ENCODE data around the gene CNKSR3.
"Not testable (repeated sequence)": the region's sequence is repeated elsewhere in the genome, so short reads cannot be mapped to it uniquely, and the experiment has no call there.

The CNKSR3 gene

GRCh38 chr6:154510144-154510905 lies at the start of gene CNKSR3:
CNKSR3 (minus strand) TSS chr6:154510685; CDS start chr6:154510114, 571 bp downstream.
- peak; percentile 62 for DNase-seq

GRCh38 chr6:154558984-154559383 lies 48.5 kb upstream of the CNKSR3 start:
- no peak for DNase-seq

GRCh38 chr6:154558513-154558912 lies 48.0 kb upstream of the CNKSR3 start:
- no peak for DNase-seq

DNA sequence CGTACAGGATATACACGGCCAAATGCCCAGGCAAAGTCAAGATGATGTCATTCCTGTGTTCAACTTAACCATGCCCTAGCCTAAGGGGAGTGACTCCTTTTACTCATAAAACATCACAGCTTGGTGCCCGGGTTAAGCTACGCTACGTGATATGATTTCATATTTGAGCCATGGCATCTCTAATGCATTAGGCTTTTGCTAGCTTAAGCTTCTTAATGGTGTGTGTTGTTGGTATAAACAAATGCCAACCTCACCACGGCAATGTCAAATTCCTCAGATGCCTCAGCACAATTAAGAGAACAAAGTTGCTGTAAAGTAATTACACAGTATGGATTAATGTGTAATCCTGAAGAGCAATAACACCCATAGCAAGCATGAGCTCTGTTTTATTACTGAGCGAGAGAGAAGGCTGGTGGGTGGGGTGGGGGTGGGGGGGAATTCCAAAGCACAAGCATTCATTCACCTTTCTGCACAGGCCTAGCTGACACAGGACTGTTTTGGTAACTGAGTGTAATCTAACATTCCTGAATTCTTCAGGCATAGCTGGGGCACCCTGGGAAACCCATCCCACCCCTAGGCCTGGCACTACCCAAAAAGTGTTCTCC lies 44.7 kb upstream of the CNKSR3 start:
- no peak for DNase-seq

DNA sequence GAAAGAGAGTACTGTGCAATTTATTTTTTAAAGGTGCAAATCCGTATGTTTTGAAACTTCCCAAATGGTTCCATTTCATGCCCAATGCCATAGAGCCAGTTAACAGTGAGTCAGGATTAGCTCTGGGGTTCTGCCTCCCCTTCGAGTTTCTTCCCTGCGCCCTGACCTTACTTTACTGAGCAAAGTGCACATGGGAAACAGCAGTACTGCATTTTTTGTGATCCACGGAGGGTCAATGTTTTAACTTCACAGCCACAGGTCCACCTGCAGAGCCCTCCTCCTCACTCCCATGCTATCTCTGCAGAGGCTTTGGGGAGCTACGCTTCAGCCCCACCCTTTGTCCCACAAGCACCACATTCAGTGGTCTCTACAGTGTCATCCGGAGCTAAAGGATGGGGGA lies 44.0 kb upstream of the CNKSR3 start:
- no peak for DNase-seq

DNA sequence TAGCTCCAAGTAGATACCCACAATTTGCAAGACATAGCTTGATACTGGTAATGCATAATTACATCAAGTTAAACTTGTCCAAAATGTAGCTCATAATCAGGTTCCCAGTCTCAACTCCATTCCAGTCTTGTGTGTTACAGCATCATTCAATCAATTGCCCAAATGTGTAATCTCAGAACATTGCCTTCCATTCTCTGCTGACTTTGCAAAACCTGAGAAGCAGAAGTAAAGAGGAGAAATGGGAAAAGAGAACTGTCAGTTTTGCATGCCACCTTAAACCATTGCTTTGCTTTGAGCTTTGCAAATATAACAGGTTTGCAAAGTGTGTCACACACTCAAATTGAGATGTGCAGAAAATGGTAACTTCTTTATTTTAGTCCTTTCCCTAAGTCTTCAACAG lies 40.3 kb upstream of the CNKSR3 start:
- DNase-seq, result no peak

- DNase-seq, result no peak
Measured at GRCh38 chr6:154549179-154549578, 38.7 kb upstream of the CNKSR3 start.

- DNase-seq, result no peak
Measured at GRCh38 chr6:154548130-154548830, 37.8 kb upstream of the CNKSR3 start.

DNA sequence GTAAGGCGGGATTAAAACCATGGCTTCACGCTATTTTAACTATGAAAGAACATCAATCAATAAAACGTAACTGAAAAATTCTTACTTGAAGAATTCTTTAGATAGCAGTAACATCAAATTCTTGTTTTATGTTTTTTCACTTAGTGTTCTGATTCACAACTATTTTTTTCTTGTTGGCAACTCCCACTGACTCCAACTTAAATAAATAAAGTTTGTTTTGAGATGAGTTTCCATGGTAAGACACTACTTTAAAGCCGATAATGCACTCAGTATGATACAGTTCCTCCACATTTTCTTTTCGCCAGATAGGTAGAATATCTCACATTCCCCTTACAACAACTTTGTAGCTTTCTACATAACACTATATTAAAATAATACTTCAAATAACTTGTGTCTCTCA lies 33.1 kb upstream of the CNKSR3 start:
- no peak for DNase-seq

- no peak for DNase-seq
Measured at GRCh38 chr6:154542747-154543146, 32.3 kb upstream of the CNKSR3 start.

- DNase-seq, result not testable (repeated sequence)
Measured at GRCh38 chr6:154541837-154542236, 31.4 kb upstream of the CNKSR3 start.

DNA sequence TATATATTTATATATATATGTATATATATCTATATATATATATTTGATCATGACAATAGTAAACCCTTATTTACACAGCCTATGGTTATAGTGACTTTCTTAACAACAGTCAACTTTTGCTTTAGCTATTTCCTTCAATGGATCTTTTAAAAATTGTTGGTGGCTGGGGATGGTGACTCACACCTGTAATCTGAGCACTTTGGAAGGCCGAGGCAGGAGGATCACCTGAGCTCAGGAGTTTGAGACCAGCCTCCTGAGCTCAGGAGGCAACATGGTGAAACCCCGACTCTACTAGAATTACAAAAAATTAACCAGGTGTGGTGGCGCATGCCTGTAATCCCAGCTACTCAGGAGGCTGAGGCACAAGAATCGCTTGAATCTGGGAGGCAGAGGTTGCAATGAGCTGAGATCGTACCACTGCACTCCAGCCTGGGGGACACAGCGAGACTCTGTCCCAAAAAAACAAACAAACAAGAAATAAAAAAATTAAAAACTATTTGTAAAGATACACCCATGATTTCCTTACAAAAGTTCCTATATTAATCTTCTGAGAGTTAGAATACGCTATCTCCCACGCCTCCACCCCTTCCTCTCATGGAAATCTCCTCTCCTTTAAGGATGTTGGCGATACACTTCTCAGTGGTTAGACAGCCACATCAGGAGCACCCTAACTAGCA lies 29.2 kb upstream of the CNKSR3 start:
- DNase-seq, result no peak

GRCh38 chr6:154538640-154539191 lies 28.2 kb upstream of the CNKSR3 start:
- DNase-seq, result no peak

DNA sequence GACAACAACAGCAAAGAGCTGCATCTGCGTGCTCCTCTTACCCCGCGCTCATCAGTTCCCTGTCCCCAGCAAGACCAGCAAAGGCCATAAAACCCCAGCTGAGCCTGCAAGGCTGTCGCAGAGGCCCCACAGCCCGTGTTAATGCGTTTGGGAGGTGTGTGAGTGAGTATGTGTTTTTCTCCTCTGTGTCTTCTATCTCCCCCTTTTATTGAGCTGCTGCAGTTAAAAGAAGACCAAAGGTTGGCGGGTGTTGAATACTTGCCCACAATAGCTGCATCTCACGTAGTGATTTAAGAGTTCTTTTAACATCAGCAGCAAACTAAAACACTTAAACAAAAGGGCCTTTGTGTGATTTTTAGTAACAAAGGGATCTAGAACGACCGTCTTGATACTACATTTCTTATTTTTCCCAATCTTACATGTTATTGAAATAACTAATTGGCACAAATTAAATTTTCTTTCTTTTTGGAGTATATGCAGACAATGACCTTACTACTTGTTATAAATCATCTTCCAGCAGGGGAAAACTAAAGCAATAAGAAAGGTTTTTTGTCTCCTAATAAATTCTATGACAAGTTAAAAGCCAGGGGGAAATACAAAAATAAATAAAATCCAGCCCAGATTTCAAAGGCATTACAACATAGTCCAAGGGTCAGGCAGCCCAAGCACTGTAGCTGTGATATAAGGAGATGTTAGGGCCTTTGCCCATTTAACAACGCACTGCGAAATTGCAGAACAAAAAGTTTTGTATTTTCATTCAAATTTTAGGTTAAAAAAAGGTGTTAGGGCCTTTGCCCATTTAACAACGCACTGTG lies 27.2 kb upstream of the CNKSR3 start:
- DNase-seq, result no peak

DNA sequence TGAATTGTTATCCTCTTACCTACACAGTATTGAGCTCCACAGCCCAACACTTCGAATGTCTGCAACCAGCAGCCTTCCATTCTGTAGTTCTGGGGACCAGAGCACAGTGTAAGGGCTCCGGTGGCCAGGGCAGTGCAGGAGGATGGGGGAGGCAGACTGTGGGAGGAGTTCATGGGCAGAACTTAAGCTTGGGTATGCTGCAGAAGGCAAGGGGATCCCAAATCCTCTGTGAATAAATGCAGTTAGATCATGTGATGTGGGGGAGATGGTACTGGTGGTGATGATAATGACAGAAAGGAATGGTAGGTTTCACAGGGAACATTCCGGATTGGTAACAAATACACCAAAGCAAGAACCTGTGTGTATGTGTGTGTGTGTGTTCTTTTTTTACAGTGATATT lies 26.5 kb upstream of the CNKSR3 start:
- no peak for DNase-seq

DNA sequence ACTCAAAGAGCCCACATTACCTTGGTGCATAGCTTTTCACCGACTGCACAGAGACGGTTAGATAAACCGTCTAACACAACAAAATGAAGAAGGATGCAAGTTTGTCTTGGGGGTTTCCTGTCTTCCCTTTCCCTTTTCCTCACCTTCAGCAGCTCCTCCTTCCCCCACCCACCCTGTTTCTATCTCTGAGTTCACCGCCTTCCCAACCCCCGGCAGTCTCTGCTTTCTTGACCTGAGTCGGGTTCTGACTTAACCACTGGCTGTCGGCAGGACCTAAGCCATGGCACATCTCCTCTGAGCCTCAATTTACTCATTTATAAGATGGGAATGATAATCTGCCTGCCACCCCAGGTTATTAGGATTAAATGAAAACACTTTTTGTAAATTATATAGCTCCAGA lies 25.8 kb upstream of the CNKSR3 start:
- no peak for DNase-seq

GRCh38 chr6:154535851-154536250 lies 25.4 kb upstream of the CNKSR3 start:
- DNase-seq, result no peak

DNA sequence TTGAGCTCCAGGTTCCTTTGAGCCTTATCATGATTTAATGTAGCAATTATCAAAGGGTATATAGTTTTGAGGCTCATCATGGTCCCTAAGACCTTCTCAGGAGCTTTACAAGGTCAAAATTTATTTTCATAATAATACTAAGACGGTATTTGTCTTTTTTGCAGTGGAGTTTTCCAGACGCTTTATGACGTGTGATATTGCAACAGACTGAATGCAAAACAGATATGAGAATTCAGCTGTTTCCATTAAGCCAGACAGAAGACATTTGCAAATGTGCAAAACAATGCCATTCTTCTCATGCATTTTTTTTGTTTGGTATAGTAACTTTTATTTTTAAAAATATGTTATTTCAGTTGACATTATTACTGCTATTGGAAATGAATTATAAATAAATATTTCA lies 24.7 kb upstream of the CNKSR3 start:
- no peak for DNase-seq

- DNase-seq, result no peak
Measured at GRCh38 chr6:154534531-154534930, 24.0 kb upstream of the CNKSR3 start.

DNA sequence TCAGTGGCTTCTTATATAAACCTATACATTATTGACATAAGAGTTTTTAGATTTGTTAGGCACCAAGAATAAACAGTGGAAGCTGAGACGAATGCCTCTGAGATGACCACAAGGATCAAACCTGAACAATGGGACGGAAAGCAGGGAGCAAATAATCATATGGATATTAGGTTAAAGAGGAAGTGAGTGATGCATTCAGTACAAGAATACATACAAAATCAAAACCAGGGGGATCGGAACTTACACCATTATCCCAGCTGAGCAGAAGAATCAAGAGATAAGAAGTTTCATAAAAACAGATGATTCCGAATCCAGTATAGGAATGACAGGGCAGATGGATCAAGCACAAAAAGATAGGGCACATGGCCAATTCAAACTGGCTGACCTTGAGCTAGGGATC lies 21.9 kb upstream of the CNKSR3 start:
- DNase-seq, result no peak

- no peak for DNase-seq
Measured at GRCh38 chr6:154529957-154530356, 19.5 kb upstream of the CNKSR3 start.

DNA sequence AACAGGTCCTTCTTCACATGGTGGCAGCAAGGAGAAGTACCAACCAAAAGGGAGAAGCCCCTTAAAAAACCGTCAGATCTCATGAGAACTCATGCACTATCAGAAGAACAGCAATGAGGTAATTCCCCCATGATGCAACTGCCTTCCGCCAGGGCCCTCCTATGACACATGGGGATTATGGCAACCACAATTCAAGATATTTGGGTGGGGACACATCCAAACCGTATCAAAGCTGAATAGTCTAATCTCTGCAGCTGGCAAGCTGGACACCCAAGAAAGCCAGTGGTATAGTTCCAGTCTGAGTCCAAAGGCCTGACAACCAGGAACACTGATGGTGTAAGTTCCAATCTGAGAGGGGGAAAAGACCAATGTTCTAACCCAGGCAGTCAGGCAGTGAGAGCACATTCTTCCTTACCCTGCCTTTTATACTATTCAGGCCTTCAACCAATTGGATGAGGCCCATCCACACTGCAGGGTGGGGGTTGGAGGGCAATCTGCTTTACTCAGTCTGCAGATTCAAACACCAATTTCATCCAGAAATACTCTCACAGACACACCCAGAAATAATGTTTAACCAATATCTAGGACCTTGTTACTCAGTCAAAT lies 17.9 kb upstream of the CNKSR3 start:
- DNase-seq, result no peak
